ENCODE results near the gene CAMK2B.

Gene CAMK2B

GRCh38 chr7:44329888-44330287 lies 4.5 kb upstream of the CAMK2B start:
- DNase-seq, result no peak

GRCh38 chr7:44329081-44329480 lies 3.7 kb upstream of the CAMK2B start:
- DNase-seq, result no peak

GRCh38 chr7:44327981-44328380 lies 2.6 kb upstream of the CAMK2B start:
- no peak for DNase-seq

- no peak for DNase-seq
Measured at GRCh38 chr7:44326261-44327125, 1.1 kb upstream of the CAMK2B start.

DNA sequence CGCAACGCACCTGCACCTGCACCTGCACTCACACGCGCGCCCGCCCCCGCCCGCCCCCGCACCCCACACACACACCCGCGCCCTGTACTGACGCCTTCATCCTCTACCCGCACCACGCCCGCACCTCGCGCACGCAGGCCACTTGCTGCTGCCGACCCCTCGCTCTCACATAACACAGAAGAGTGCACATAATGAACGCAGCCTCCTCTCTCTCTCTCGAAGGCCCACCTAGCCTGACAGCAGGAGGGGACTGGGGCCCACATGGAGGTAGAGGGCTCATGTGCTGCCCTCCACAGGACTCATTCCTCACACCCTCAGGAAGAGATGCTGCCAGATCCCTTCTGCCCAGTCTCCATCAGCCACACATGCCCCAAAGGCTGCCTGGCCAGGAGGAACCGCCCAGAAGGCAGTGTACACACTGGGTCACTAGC lies 432 bp upstream of the CAMK2B start:
- no peak for DNase-seq

- DNase-seq, result no peak
Measured at GRCh38 chr7:44324481-44325200, 753 bp downstream of the CAMK2B start.

- DNase-seq, result no peak
Measured at GRCh38 chr7:44324204-44324480, 1.3 kb downstream of the CAMK2B start.

DNA sequence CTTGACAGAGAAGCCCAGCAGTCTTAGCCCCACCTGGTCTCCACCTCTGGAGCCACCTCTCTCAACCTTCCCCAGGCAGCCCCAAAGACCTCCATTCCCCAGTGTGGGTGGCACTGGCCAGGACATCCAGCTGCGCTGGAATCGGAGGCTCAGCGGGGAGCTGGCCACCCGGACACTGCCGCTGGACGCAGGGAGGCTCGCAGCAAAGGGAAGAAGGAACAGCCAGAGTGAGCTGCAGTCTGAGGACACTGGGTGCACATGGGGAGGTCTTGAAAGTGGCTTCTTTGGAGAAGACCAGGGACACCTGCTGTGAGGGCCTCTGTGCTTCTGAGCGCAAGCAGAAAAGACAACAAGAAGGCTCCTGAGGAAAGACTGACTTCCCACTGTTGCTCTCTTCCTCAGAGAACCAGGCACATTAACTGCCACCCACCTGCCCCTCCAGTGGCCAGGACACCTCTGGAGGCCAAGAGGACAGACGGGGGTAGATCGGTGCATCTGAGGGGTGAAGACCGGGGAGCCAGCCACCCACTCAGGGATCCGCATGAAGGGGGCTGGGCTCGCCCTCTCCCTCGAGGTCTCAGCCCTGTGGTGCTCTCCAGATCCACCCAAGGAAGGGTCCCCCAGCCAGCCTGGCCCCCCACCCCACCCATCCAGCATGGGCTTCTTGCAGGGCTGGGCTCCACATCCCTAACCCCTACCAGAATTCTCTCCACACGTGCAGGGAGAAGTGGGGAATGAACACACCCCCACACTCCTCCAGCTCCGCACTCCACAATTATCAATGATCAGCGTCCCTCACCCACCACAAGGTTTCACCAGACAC lies 1.8 kb downstream of the CAMK2B start:
- no peak for DNase-seq

DNA sequence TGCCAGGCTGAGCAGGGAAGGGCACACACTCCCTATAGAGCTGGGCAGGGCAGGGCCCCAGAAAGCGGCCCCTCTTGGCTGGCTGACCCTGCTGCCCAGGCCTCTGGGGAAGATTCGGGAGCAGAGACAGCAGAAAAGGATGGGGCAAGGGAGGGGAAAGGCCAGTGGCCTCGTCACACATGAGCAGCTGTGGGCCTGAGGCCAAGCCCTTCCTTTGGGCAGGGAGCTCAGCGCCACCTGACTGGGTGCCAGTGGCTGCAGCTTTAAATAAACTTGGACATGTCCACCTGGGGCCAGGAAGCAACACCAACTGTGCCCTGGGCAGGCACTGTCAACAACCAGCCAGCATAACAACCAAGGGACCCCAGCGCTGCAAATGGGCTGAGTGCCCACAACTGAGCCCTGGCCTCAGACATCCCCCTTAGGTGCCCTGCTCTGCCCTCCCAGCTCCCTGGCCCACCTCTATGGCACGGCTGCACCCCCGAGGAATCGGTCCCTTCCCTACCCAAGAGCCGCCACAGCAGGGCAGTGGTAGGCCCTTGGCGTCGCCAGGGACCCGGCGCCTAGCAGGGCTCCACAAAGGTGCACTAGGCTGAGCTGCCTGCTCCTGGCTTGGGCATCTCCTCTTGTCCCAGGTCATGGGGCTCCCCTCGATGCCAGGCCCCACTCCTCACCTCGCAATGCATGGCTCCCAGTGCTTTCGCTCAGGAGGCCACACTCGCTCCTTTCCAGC lies 2.6 kb downstream of the CAMK2B start:
- no peak for DNase-seq

- DNase-seq, result no peak
Measured at GRCh38 chr7:44321796-44322195, 3.6 kb downstream of the CAMK2B start.

GRCh38 chr7:44320794-44321371 lies 4.5 kb downstream of the CAMK2B start:
- DNase-seq, result no peak

DNA sequence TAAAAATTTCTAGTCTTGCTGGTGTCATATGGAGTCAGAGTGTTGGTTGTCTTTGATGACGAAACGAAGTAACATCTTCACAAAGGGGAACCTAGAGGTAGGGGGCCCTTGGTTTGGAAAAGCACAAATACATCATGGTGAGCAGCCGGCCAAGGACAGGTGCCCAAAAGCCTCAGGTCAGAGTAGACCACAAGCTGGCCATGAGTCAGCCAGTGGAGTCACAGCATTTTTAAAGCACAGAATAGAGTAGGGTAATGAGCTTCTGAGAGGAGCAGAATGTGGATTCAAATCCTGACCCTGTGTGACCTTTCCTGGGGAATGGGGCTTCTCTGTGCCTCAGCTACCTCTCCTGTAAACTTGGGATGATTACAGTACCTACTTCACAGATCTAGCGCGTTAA lies 5.3 kb downstream of the CAMK2B start:
- no peak for DNase-seq

GRCh38 chr7:44318332-44318731 lies 7.1 kb downstream of the CAMK2B start:
- no peak for DNase-seq

- DNase-seq, result peak; percentile 88
Measured at GRCh38 chr7:44315301-44315903, 10.0 kb downstream of the CAMK2B start.

DNA sequence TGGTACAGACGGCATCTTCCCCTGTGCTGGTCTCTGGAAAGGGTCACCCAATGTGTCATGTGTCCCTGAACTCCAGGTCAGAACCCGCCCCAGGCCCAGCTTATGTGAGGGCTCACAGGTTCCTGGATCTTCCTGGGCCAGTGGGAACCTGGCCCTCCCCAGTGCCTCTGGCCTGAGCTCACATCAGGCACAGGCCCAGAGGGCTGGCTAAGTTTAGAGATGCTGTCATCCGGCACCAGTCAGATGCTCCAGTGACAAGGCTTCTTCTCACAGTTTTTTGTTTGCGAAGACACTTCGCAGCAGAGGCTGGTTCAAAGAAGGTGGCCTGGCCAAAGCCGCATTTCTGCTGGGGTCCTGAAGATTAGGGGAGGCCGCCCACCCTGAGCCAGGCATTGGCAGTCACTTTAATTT lies 11.8 kb downstream of the CAMK2B start:
- DNase-seq, result no peak

GRCh38 chr7:44313016-44313415 lies 12.4 kb downstream of the CAMK2B start:
- no peak for DNase-seq

DNA sequence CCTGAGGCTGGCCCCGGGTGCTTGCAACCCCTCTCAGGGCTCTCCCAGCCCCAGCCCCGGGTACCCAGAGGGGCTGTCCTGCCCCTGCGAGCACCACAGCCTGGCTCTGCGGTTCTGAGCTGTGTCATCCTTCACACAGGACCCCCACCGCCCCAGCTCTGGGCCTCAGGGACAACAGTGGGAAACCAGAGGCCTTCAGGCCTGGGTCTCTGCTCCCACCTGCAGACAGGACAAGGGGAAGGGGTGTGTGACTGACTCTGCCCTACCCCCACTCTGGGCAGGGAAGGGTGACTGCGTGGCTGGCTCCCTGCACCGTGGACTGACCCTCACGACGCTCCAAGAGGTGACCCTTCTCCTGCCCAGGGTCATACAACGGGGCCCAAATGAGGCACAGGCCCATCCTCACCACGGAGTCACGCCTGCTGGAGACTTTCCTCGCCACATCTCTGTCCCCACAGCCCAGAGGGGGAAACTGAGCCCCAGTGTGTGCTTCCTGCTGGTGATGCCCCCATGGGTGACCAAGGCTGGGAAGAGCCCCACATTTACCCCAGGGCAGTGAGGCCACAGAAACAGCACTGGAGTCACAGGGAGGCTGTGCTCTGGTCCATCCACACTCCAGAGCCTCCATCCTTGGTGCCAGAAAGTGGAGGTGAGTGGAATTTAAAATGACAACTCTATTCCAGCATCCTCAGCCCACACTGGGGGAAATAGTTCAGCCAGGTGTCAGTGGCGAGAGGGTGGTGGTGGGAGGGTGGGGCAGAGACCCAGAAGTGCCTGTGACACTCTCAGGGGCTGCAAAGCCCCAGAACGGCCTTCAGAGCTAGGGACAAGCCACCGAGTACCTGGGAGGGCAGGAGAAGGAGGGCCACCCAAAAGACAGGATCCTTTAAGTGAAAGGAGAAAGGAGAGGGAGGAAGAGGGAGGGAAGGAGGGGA lies 13.6 kb downstream of the CAMK2B start:
- DNase-seq, result no peak

GRCh38 chr7:44310221-44310848 lies 15.1 kb downstream of the CAMK2B start:
- no peak for DNase-seq

DNA sequence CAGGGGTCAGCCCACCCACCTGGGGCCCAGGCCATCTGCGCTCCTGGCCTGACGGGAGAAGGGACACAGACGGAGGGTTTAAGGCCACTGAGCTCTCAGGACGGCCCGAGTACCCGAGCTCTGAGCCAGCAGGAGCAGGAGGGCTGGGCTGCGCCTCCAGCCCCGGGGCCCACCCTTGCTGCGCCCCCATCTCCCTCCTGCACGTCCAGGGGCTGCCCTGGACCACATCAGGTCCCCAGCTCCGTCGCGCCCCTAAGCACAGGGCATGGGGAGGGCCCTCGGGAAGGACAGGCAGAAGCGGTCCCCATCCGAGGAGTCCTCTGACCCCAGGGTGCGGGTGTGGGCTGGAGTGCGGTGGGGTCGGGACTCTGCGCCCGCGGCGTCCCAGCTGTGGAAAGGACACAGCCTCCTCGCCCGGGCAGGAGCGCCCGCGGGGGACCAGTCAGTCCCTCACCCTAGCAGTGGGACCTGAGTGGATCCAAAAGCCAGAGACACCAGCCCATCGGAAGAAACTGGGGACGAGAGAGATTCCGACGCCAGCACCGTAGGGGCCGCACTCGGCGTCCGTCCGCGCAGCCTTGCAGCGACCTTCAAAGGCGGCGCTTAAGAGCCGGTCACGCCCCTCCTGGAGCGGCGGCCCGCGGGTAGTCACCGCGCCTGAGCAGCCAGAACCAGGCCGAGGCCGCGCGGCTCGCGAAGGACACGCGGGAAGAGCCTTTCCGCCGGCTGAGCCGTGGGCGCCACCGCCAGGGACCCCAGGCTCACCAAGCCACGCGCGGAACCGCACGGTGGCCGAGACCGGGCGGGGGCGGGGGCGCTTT lies 15.9 kb downstream of the CAMK2B start:
- peak; percentile 51 for DNase-seq

Data from inflammatory macrophage treated with lipopolysaccharide for 4 hours (primary cell).